ENCODE results near the gene PLXNB3. TPM values are rescaled to one million over a fixed set of nuclear protein-coding genes. Genes with fewer than 3 reads are reported as not detected.

PLXNB3 gene
- total and polyA plus RNA-seq, 2 donors (not counting 1 experiment from before 2014, with no cell fraction given), result 1.9 to 4.3 TPM

GRCh38 chrX:153784325-153784967 lies 20.4 kb downstream of the PLXNB3 start:
- TF ChIP-seq CTCF (conservative IDR thresholded peaks at IDR 0.05 in 1 of 2, IDR thresholded peaks at IDR 0.05 in 1 of 2; ENCODE audit: low read depth in 1 of 2, low read length in 2 of 2) (no peak), EZH2 (IDR thresholded peaks at IDR 0.05; ENCODE audit: low read length, missing control alignments) (no peak)

GRCh38 chrX:153786669-153787068 lies 22.6 kb downstream of the PLXNB3 start:
- peaks cover 6% of the 10 kb centered on the region for H3K79me2 ChIP-seq (ENCODE audit: control insufficient read depth, insufficient read depth, low read length)
- no peak overlapping the region for H2AFZ ChIP-seq (ENCODE audit: low read length)
- no peaks in the 10 kb centered on the region for H4K20me1 ChIP-seq (ENCODE audit: control insufficient read depth, extremely low read depth, insufficient read depth, low read length)
- H3K27me3 ChIP-seq (ENCODE audit: control insufficient read depth, insufficient read depth, low read length), result no peaks in the 10 kb centered on the region
- no peak for DNase-seq (ENCODE audit: low read depth in 2 of 2)
- no peaks in the 10 kb centered on the region for H3K9me3 ChIP-seq (ENCODE audit: control insufficient read depth, insufficient read depth, low read depth, low read length)
- TF ChIP-seq EZH2 (IDR thresholded peaks at IDR 0.05; ENCODE audit: low read length, missing control alignments) (no peak), CTCF (conservative IDR thresholded peaks at IDR 0.05 in 1 of 2, IDR thresholded peaks at IDR 0.05 in 1 of 2; ENCODE audit: low read depth in 1 of 2, low read length in 2 of 2) (no peak)
- no peak overlapping the region for H3K27ac ChIP-seq (ENCODE audit: insufficient read depth, low read length)
- no peak overlapping the region for H3K4me3 ChIP-seq (replicated peaks in 1 of 4; ENCODE audit: control extremely low read depth in 1 of 4, insufficient read depth in 1 of 4, low read depth in 3 of 4, low read length in 4 of 4)
- H3K4me2 ChIP-seq (ENCODE audit: extremely low read depth, insufficient read depth, low read length), result no peak overlapping the region
- no peak overlapping the region for H3K9ac ChIP-seq (ENCODE audit: insufficient read depth, low read length)
- H3K36me3 ChIP-seq (ENCODE audit: control insufficient read depth, insufficient read depth, low read length), result peaks cover 7% of the 10 kb centered on the region
- H3K4me1 ChIP-seq (ENCODE audit: control insufficient read depth, extremely low read depth, insufficient read depth, low read length), result no peaks in the 10 kb centered on the region

More at GRCh38 chrX:153784325-153784967, 20.4 kb downstream of the PLXNB3 start:
- Histone ChIP-seq H3K79me2 (ENCODE audit: control insufficient read depth, insufficient read depth, low read length) (no peaks in the 10 kb centered on the region), H3K4me1 (ENCODE audit: control insufficient read depth, extremely low read depth, insufficient read depth, low read length) (no peaks in the 10 kb centered on the region), H2AFZ (ENCODE audit: low read length) (no peak overlapping the region), H3K36me3 (ENCODE audit: control insufficient read depth, insufficient read depth, low read length) (peaks cover 6% of the 10 kb centered on the region), H3K27me3 (ENCODE audit: control insufficient read depth, insufficient read depth, low read length) (no peaks in the 10 kb centered on the region), H3K4me2 (ENCODE audit: extremely low read depth, insufficient read depth, low read length) (no peak overlapping the region), H4K20me1 (ENCODE audit: control insufficient read depth, extremely low read depth, insufficient read depth, low read length) (no peaks in the 10 kb centered on the region), H3K9me3 (ENCODE audit: control insufficient read depth, insufficient read depth, low read depth, low read length) (no peaks in the 10 kb centered on the region), H3K9ac (ENCODE audit: insufficient read depth, low read length) (no peak overlapping the region), H3K27ac (ENCODE audit: insufficient read depth, low read length) (no peak overlapping the region), H3K4me3 (replicated peaks in 1 of 4; ENCODE audit: control extremely low read depth in 1 of 4, insufficient read depth in 1 of 4, low read depth in 3 of 4, low read length in 4 of 4) (no peak overlapping the region)
- DNase-seq (ENCODE audit: low read depth in 2 of 2), result no peak

- H2AFZ ChIP-seq (ENCODE audit: low read length), result no peak overlapping the region
- H3K79me2 ChIP-seq (ENCODE audit: control insufficient read depth, insufficient read depth, low read length), result peaks cover 26% of the 10 kb centered on the region
- peaks cover 4% of the 10 kb centered on the region for H3K4me1 ChIP-seq (ENCODE audit: control insufficient read depth, extremely low read depth, insufficient read depth, low read length)
- H4K20me1 ChIP-seq (ENCODE audit: control insufficient read depth, extremely low read depth, insufficient read depth, low read length), result no peaks in the 10 kb centered on the region
- no peak overlapping the region for H3K4me3 ChIP-seq (replicated peaks in 1 of 4; ENCODE audit: control extremely low read depth in 1 of 4, insufficient read depth in 1 of 4, low read depth in 3 of 4, low read length in 4 of 4)
- no peak overlapping the region for H3K27ac ChIP-seq (ENCODE audit: insufficient read depth, low read length)
- H3K9ac ChIP-seq (ENCODE audit: insufficient read depth, low read length), result no peak overlapping the region
- no peak for DNase-seq (ENCODE audit: low read depth in 2 of 2)
- TF ChIP-seq CTCF (conservative IDR thresholded peaks at IDR 0.05 in 1 of 2, IDR thresholded peaks at IDR 0.05 in 1 of 2; ENCODE audit: low read depth in 1 of 2, low read length in 2 of 2) (no peak), EZH2 (IDR thresholded peaks at IDR 0.05; ENCODE audit: low read length, missing control alignments) (no peak)
- peaks cover 7% of the 10 kb centered on the region for H3K36me3 ChIP-seq (ENCODE audit: control insufficient read depth, insufficient read depth, low read length)
- no peak overlapping the region for H3K4me2 ChIP-seq (ENCODE audit: extremely low read depth, insufficient read depth, low read length)
- no peaks in the 10 kb centered on the region for H3K27me3 ChIP-seq (ENCODE audit: control insufficient read depth, insufficient read depth, low read length)
- no peaks in the 10 kb centered on the region for H3K9me3 ChIP-seq (ENCODE audit: control insufficient read depth, insufficient read depth, low read depth, low read length)
These were observed 25.6 kb downstream of the PLXNB3 start for GRCh38 chrX:153789654-153790053.

All from fibroblast of lung (primary cell).